HFFc6 (cell line): ENCODE data around the gene C10orf71. TPM values are rescaled to one million over a fixed set of nuclear protein-coding genes. Genes with fewer than 3 reads are reported as not detected.

ENCODE experiments used
- DNase-seq: peaks from one replicate; pipeline ENCODE4 v3.0.0-alpha.2; 2018
- H3K27ac Mint-ChIP-seq: 2 replicates; pipeline ENCODE4 v1.8.0; 2020; ENCODE audit warnings: mild to moderate bottlenecking, mixed read lengths
- H3K27me3 Mint-ChIP-seq: 2 replicates; pipeline ENCODE4 v1.8.0; 2021; ENCODE audit warnings: mild to moderate bottlenecking, moderate library complexity, mixed read lengths; ENCODE audit not compliant: insufficient read depth
- H3K36me3 Mint-ChIP-seq: 2 replicates; pipeline ENCODE4 v1.8.0; 2021; ENCODE audit warnings: low read depth, mixed read lengths
- H3K4me1 Mint-ChIP-seq: 2 replicates; pipeline ENCODE4 v1.8.0; 2020; ENCODE audit warnings: low read depth, mixed read lengths
- H3K4me3 Mint-ChIP-seq: 2 replicates; pipeline ENCODE4 v1.8.0; 2020; ENCODE audit warnings: mild to moderate bottlenecking, moderate library complexity, mixed read lengths
- H3K9me3 Mint-ChIP-seq: 2 replicates; pipeline ENCODE4 v1.8.0; 2020; ENCODE audit warnings: mild to moderate bottlenecking, mixed read lengths
- CTCF ChIP-seq: fragments of 200-600 bp; sonication (generic); IDR thresholded peaks from 2 replicates; pipeline ENCODE4 v1.5.0; 2021; ENCODE audit warnings: antibody characterized with exemption, mild to moderate bottlenecking
- total RNA-seq, 6 experiments: library from RNA; stranded (reverse); fragmentation: NEBNext Ultra II Directional; extraction: Animal tissue kit (Norgen Biotek cat#: 25700); gene quantifications; 2 replicates in 1 of 6; 3 replicates in 5 of 6; pipeline ENCODE4 v1.2.3, GENCODE V29; 2021

C10orf71 gene
- total RNA-seq, 6 experiments from 2014 or later: not detected

- no peak for DNase-seq
- peaks cover 52% of the 10 kb centered on the region for H3K27me3 Mint-ChIP-seq
- H3K36me3 Mint-ChIP-seq: no peaks in the 10 kb centered on the region
Observed at GRCh38 chr10:49288341-49289065, 10.5 kb upstream of the C10orf71 start.

DNA sequence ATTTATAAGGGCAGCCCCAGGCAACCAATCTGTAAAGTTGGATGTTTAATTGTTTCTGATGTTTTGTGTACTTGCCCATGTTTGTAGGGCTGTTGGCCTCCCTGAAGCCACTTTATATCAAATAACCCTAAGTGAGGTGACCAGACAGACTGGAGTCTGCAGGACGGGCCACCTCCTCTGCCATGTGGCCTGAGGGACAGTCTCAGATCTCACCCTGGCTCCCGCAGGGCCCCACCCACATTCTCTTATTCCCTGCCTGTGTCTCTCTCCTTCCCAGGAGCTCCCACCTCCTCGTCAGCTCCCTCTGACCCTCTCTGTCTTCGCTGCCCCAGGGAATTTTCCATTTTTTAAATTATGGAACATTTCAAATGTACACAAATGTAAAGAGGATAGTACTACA lies 9.5 kb upstream of the C10orf71 start:
- no peak for TF ChIP-seq CTCF
- H3K27ac Mint-ChIP-seq: no peak overlapping the region
- no peak overlapping the region for H3K4me3 Mint-ChIP-seq
- peaks cover 3% of the 10 kb centered on the region; the same call in 1 of the 2 replicates for H3K9me3 Mint-ChIP-seq
- no peaks in the 10 kb centered on the region for H3K4me1 Mint-ChIP-seq
- DNase-seq: no peak
- H3K27me3 Mint-ChIP-seq: peaks cover 47% of the 10 kb centered on the region
- no peaks in the 10 kb centered on the region for H3K36me3 Mint-ChIP-seq

More at GRCh38 chr10:49288341-49289065, 10.5 kb upstream of the C10orf71 start:
- no peaks in the 10 kb centered on the region for H3K4me1 Mint-ChIP-seq
- TF ChIP-seq CTCF: no peak
- H3K9me3 Mint-ChIP-seq: peaks cover 3% of the 10 kb centered on the region; the same call in 1 of the 2 replicates
- H3K27ac Mint-ChIP-seq: no peak overlapping the region
- no peak overlapping the region for H3K4me3 Mint-ChIP-seq

DNA sequence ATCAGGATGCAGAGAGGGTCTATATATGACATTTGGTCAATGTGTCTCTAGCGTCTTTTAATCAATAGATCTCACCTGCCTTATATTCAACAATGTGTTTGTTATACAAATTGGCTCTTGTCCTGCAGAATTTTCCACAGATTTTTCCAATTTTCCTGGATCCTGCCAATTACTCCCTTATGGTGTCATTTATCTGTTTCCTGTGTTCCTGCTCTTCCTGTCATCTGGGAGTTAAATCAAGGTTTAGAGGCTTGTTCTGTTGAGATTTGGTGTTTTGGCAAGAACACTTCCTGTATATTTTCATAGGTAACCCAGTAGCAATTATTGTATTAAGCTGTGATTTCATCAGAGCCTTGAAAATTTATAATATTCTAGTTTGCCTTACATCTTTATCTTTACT lies 8.8 kb upstream of the C10orf71 start:
- Mint-ChIP-seq H3K36me3 (no peaks in the 10 kb centered on the region), H3K9me3 (no peaks in the 10 kb centered on the region), H3K4me1 (no peaks in the 10 kb centered on the region), H3K4me3 (no peak overlapping the region), H3K27ac (no peak overlapping the region), H3K27me3 (peaks cover 40% of the 10 kb centered on the region)
- no peak for DNase-seq
- no peak for TF ChIP-seq CTCF

DNA sequence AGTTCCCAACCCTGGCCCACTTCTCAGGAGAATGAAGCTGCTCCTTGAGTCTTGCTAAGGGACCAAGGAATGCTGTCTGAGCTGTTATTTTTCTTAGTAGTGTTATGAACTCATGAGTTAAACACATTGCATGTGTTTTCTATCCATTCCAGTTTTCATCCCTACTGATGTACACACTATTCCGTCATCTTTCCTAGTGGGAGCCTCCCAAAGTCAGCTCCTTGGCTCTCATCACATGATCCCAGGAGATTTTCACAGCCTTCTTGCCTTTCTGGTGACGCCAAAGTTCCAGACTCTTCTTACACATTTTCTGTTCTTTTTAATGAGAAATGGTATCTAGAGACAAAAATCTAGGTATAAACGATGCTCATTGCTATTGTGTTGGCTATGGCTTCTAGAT lies 8.4 kb upstream of the C10orf71 start:
- Mint-ChIP-seq H3K4me1 (no peaks in the 10 kb centered on the region), H3K27me3 (peaks cover 35% of the 10 kb centered on the region), H3K27ac (no peak overlapping the region), H3K36me3 (no peaks in the 10 kb centered on the region), H3K9me3 (no peaks in the 10 kb centered on the region), H3K4me3 (no peak overlapping the region)
- TF ChIP-seq CTCF: no peak
- no peak for DNase-seq

DNA sequence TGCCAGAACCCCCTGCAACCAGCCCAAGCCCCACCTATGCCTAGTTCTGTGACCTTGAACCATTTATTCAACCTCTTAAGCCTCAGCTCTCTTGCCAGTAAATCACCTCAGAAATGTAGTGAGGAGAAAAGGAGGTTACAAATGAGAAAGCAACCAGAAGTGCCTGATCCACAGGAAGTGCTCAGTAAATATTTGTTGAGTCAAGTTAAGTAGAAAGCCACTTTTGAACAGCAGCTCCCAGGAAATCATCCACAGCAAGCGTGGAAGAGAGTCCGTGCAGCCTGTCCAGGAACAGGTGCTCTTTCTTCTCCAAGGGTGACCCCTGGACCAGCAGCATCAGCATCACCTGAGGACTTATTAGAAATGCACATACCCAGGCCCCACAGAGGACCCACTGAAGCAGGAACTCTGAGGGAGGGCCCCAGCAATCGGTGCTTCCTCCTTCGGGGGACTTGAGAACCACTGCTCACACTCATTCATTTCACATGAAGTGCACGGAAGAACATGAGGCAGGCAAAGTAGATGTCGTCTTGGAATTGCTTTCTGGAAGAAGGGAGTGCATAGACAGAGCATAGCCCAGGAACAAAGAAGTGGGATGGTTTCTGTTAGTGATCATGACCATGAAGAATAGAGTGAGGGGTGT lies 6.3 kb upstream of the C10orf71 start:
- TF ChIP-seq CTCF: no peak
- H3K36me3 Mint-ChIP-seq: no peaks in the 10 kb centered on the region
- no peaks in the 10 kb centered on the region for H3K4me1 Mint-ChIP-seq
- peaks cover 39% of the 10 kb centered on the region for H3K27me3 Mint-ChIP-seq
- no peak overlapping the region for H3K4me3 Mint-ChIP-seq
- H3K9me3 Mint-ChIP-seq: no peaks in the 10 kb centered on the region
- H3K27ac Mint-ChIP-seq: no peak overlapping the region
- no peak for DNase-seq
